Natural killer cell (primary cell): ENCODE measurements around the gene RFX8. TPM values are rescaled to one million over a fixed set of nuclear protein-coding genes. Genes with fewer than 3 reads are reported as not detected.

ENCODE experiments used
- ATAC-seq, 3 donors: fragments of 150-1000 bp in 2 of 3; fragments of 200-7000 bp in 1 of 3; cut with Tn5 transposase; 1 replicate in 1 of 3; 2 replicates in 2 of 3; pipeline ENCODE4 v1.10.0; 2021; ENCODE audit warnings: mild to moderate bottlenecking in 2 of 3, moderate library complexity in 2 of 3
- DNase-seq, 2 donors: peaks; one replicate each; pipeline versions ENCODE4 v3.0.0 to v3.0.0-alpha.2; 2013 to 2021; ENCODE audit warnings: mixed read lengths in 1 of 2
- H3K27ac ChIP-seq: one replicate; pipeline ENCODE4 v1.5.1; 2013; ENCODE audit warnings: mild to moderate bottlenecking, low read length
- H3K27me3 ChIP-seq: one replicate; pipeline ENCODE4 v1.6.1; 2013; ENCODE audit warnings: low read length; ENCODE audit not compliant: control insufficient read depth, insufficient read depth
- H3K36me3 ChIP-seq: one replicate; pipeline ENCODE4 v1.6.1; 2013; ENCODE audit warnings: low read length; ENCODE audit not compliant: control insufficient read depth, insufficient read depth
- H3K4me1 ChIP-seq: one replicate; pipeline ENCODE4 v1.6.1; 2013; ENCODE audit warnings: low read length; ENCODE audit not compliant: control insufficient read depth, insufficient read depth
- H3K4me3 ChIP-seq: one replicate; pipeline ENCODE4 v1.5.1; 2013; ENCODE audit warnings: low read length
- H3K9me3 ChIP-seq: one replicate; pipeline ENCODE4 v1.6.1; 2013; ENCODE audit warnings: low read length; ENCODE audit not compliant: control insufficient read depth, insufficient read depth
- H3K27ac Mint-ChIP-seq, 2 donors: one replicate each; pipeline ENCODE4 v1.8.0; 2022; ENCODE audit warnings: mild to moderate bottlenecking in 2 of 2, mixed read lengths in 2 of 2, moderate library complexity in 1 of 2
- H3K27me3 Mint-ChIP-seq, 2 donors: one replicate each; pipeline ENCODE4 v1.8.0; 2022; ENCODE audit warnings: low read depth in 2 of 2, mixed read lengths in 2 of 2
- H3K36me3 Mint-ChIP-seq: one replicate; pipeline ENCODE4 v1.8.0; 2022; ENCODE audit warnings: mixed read lengths
- H3K4me1 Mint-ChIP-seq, 2 donors: one replicate each; pipeline ENCODE4 v1.8.0; 2022; ENCODE audit warnings: mixed read lengths in 2 of 2
- H3K4me3 Mint-ChIP-seq: one replicate; pipeline ENCODE4 v1.8.0; 2022; ENCODE audit warnings: mild to moderate bottlenecking, moderate library complexity, mixed read lengths
- H3K9me3 Mint-ChIP-seq, 2 donors: one replicate each; pipeline ENCODE4 v1.8.0; 2022; ENCODE audit warnings: mixed read lengths in 2 of 2
- WGBS: methylation state at CpG from one replicate; pipeline ENCODE4 v1.1.7; 2013; ENCODE audit warnings: missing lambda C conversion rate; ENCODE audit not compliant: insufficient coverage; 5-methylcytosine and 5-hydroxymethylcytosine counted together
- intact Hi-C: fragments of 100-400 bp; cut with micrococcal nuclease; formaldehyde crosslinking; loops from one replicate; pipeline ENCODE4 v1.14.2; 2022
- total RNA-seq, 4 donors: library from RNA; stranded (reverse); fragments of 120-200 nt in 1 of 4; gene quantifications; one replicate each; pipeline versions ENCODE4 v1.2.3 to v1.2.4, GENCODE V29; 2013 to 2022
- TF ChIP-seq, protein P1 (sequence below): fragments of 200-600 bp; IDR thresholded peaks from one replicate; pipeline ENCODE4 v1.8.0; 2022; ENCODE audit warnings: antibody characterized with exemption

The RFX8 gene
- total RNA-seq, 3 donors from 2014 or later (not counting 1 experiment from before 2014, with no cell fraction given): 0.68 TPM; not detected in 2

- no peaks in the 10 kb centered on the region for H3K9me3 Mint-ChIP-seq
- no peak overlapping the region for H3K27ac Mint-ChIP-seq
- TF ChIP-seq, protein P1, sequence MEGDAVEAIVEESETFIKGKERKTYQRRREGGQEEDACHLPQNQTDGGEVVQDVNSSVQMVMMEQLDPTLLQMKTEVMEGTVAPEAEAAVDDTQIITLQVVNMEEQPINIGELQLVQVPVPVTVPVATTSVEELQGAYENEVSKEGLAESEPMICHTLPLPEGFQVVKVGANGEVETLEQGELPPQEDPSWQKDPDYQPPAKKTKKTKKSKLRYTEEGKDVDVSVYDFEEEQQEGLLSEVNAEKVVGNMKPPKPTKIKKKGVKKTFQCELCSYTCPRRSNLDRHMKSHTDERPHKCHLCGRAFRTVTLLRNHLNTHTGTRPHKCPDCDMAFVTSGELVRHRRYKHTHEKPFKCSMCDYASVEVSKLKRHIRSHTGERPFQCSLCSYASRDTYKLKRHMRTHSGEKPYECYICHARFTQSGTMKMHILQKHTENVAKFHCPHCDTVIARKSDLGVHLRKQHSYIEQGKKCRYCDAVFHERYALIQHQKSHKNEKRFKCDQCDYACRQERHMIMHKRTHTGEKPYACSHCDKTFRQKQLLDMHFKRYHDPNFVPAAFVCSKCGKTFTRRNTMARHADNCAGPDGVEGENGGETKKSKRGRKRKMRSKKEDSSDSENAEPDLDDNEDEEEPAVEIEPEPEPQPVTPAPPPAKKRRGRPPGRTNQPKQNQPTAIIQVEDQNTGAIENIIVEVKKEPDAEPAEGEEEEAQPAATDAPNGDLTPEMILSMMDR: no peak
- 90% methylated on average over 7 of the region's 7 CpGs for WGBS
- DNase-seq (no peak), ATAC-seq (no peak)
- peaks cover 5 to 6% of the 10 kb centered on the region in 2 donors for H3K4me1 Mint-ChIP-seq
- no peak overlapping the region for H3K4me3 ChIP-seq
- H3K27me3 ChIP-seq: peaks cover 20% of the 10 kb centered on the region
- peaks cover 24 to 44% of the 10 kb centered on the region in 2 donors for H3K27me3 Mint-ChIP-seq
- H3K27ac ChIP-seq: no peak overlapping the region
- H3K4me1 ChIP-seq: peaks cover 10% of the 10 kb centered on the region
- H3K36me3 ChIP-seq: no peaks in the 10 kb centered on the region
- intact Hi-C loops: no loop called here
- no peaks in the 10 kb centered on the region for H3K36me3 Mint-ChIP-seq
- no peaks in the 10 kb centered on the region for H3K9me3 ChIP-seq
- no peak overlapping the region for H3K4me3 Mint-ChIP-seq
Observed at GRCh38 chr2:101383016-101383541, 91.8 kb downstream of the RFX8 start.

DNA sequence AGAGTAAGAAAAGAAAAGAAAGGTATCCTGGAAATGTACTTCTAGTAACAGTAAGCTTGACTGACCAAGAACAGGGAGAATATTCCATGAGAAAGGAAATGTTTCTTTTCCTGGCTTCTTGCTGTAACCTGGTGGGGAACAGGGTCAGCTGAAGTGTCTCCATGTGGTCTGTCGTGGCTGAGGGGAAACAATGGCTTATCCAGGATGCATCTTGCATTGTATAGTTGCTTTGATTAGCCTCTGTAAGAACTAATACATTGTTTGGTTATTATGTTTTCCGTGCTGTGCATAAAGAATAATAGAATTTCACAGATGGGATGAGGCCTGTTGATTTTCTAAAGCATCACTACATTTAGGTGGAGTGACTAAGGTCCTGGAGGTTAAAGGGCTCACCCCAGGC lies 92.5 kb downstream of the RFX8 start:
- no peaks in the 10 kb centered on the region for H3K9me3 ChIP-seq
- intact Hi-C loops: no loop called here
- TF ChIP-seq, protein P1: no peak
- Mint-ChIP-seq H3K27ac (no peak overlapping the region), H3K4me3 (no peak overlapping the region), H3K4me1 (peaks cover under 1 to 6% of the 10 kb centered on the region in 2 donors), H3K9me3 (no peaks in the 10 kb centered on the region), H3K27me3 (peaks cover 20 to 38% of the 10 kb centered on the region in 2 donors), H3K36me3 (no peaks in the 10 kb centered on the region)
- H3K36me3 ChIP-seq: no peaks in the 10 kb centered on the region
- ATAC-seq (no peak), DNase-seq (no peak)
- H3K27me3 ChIP-seq: peaks cover 14% of the 10 kb centered on the region
- peaks cover 6% of the 10 kb centered on the region for H3K4me1 ChIP-seq
- H3K27ac ChIP-seq: no peak overlapping the region
- H3K4me3 ChIP-seq: no peak overlapping the region
- WGBS: 86% methylated on average over 2 of the region's 2 CpGs

GRCh38 chr2:101380376-101380775 lies 94.5 kb downstream of the RFX8 start:
- ATAC-seq (no peak), DNase-seq (no peak)
- TF ChIP-seq, protein P1: no peak
- no peaks in the 10 kb centered on the region for H3K4me1 ChIP-seq
- H3K27ac ChIP-seq: no peak overlapping the region
- Mint-ChIP-seq H3K27ac (no peak overlapping the region), H3K4me3 (no peak overlapping the region), H3K36me3 (no peaks in the 10 kb centered on the region), H3K27me3 (peaks cover 9 to 26% of the 10 kb centered on the region in 2 donors), H3K4me1 (no peaks in the 10 kb centered on the region), H3K9me3 (no peaks in the 10 kb centered on the region)
- H3K4me3 ChIP-seq: no peak overlapping the region
- no peaks in the 10 kb centered on the region for H3K36me3 ChIP-seq
- intact Hi-C loops: no loop called here
- peaks cover 6% of the 10 kb centered on the region for H3K27me3 ChIP-seq
- H3K9me3 ChIP-seq: no peaks in the 10 kb centered on the region
- WGBS: 86% methylated on average over 11 of the region's 11 CpGs

- H3K27me3 ChIP-seq: no peaks in the 10 kb centered on the region
- no peak for DNase-seq
- Mint-ChIP-seq H3K4me3 (no peak overlapping the region), H3K9me3 (no peaks in the 10 kb centered on the region), H3K36me3 (no peaks in the 10 kb centered on the region), H3K27me3 (peaks cover 2 to 16% of the 10 kb centered on the region in 2 donors), H3K27ac (no peak overlapping the region), H3K4me1 (no peaks in the 10 kb centered on the region)
- H3K27ac ChIP-seq: no peak overlapping the region
- 97% methylated on average over 2 of the region's 2 CpGs for WGBS
- no peak overlapping the region for H3K4me3 ChIP-seq
- intact Hi-C loops: no loop called here
- TF ChIP-seq, protein P1: no peak
- no peaks in the 10 kb centered on the region for H3K9me3 ChIP-seq
- no peaks in the 10 kb centered on the region for H3K4me1 ChIP-seq
- no peak for ATAC-seq
- H3K36me3 ChIP-seq: no peaks in the 10 kb centered on the region
Observed at GRCh38 chr2:101379091-101379490, 95.8 kb downstream of the RFX8 start.
